Glomerular visceral epithelial cell (primary cell): ENCODE results near the gene ST7L.

Experiments
- DNase-seq: peaks from one replicate; pipeline ENCODE4 v3.0.0-alpha.2; 2016; ENCODE audit errors: extremely low spot score

The ST7L gene

GRCh38 chr1:112544751-112545150, 74.2 kb downstream of the ST7L start:
- DNase-seq = no peak

DNA sequence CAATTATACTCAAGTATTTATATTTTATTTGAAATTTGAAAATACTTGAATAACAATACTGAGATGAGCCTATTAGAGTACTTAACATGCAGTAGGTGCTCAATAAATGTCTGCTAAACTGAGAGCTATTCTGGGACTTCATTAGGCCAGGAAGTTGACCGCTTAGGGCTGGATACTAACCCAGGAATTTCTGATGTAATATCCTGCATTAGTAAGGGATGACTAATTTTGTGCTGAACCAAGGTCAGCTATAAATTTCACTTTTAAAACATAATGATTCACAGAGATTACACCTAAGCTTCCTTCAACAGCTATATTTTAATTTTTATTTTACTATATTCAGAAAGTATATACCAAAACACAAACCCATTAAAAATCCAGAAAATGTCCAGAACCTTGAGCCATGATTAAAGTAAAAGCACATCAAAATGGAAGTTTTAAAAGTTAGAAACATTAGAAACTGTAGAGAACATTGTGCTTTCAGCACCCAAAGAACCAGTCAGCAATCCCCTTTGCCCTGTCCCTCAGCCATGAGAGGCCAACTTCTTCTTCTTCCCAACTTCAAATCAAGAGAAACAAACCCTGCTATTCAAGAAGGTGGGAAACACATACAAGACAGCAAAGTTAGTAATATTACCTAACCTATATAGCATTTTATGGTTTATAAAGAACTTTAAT, 74.8 kb downstream of the ST7L start:
- DNase-seq = peak; percentile 89

- DNase-seq = no peak
Measured at GRCh38 chr1:112542206-112542973, 76.6 kb downstream of the ST7L start.

DNA sequence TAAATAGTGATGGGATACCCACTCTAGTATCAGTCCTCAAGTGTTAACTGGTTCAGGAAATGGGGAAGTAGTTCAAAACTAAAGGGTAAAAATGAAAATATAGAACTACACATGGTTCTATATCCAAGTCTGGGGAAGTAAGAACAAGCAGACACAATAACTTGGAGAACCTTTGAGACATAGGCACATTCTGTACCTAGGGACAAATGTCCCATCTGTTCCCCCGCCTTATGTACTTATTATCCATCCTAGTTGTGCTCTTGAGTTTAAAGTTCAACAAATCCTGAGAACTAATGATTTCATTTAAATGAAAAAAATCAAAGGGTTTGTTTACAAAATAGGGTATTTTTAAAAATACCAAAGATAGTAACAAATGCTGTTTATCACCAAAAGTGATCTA, 77.6 kb downstream of the ST7L start:
- DNase-seq = no peak

DNA sequence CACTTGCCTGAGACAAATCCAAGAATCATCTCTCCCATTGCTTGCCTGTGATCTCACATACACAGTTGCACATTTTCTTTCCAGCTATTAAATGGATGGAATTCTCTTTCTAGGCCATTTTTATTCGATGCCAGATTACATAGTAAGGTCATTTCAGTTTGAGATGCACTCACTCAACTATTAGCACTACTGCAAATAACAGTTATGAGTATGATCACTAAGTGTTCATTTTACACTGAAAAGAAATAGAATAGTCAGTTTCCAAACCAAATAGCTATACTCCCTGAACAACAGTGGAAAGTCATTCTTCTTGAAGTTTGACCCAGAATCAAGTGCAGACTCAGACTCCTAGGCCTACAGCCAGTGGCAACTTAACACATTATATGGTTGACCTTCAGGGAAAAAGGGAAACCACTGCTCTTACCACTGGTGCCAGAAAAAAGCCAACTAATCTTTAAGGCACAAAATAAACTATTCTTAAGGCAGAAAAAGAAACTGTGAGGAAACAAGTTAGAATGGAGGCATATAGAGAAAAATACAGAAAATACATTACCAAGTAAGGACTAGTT, 78.6 kb downstream of the ST7L start:
- DNase-seq = no peak

DNA sequence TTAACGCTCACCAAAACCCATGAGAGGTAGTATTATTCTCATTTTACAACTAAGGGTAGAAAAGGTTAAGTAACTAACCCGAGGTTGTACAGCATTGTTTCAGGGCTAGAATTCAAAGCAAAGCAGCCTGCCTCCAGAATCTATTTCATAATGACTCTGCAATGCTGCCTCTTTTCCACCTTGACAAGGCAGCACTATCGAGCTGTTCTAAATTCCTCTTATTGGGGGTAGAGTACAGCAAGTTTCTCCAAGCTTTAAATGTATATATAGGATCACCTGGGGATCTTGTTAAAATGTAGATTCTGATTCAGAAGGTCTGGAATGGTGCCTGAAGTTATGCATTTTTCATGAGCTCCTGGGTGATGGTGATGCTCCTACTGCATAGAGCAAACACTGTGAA, 80.1 kb downstream of the ST7L start:
- no peak for DNase-seq

DNA sequence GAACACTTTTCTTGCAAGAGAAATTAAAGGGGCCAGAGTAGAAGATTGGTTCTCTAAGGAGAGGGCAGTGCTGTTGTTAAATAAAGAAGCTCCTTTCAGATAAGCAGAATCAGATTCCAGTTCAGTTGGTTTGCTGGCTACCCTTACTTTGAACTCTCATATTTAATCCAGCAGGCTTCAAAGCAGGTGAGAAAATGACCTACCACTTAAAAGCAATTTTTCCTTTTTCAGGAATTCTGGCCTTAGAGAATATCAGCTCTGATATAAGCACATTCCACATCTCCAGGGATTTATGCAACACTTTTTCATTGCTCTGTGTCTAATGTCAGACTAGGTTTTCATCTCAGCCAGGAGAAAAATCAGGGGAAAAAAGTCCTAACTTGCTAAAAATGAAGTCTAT, 81.5 kb downstream of the ST7L start:
- no peak for DNase-seq

GRCh38 chr1:112536561-112536960, 82.4 kb downstream of the ST7L start:
- DNase-seq = no peak

DNA sequence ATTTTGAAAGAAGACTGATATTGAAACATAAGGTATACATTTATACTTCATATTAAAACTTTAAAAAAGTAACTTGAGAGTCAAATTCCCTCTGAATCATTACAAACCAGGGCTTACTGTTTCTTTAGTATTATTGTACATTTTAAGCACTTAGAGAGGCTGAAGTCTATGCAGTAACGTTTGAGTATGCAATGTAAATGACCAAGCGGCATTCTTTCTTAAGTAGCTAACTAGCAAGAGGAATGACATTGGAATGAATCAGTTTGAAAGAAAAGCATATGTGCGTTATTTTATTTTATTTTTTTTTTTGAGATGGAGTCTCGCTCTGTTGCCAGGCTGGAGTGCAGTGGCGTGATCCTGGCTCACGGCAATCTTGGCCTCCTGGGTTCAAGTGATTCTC, 85.9 kb downstream of the ST7L start:
- peak; percentile 62 for DNase-seq

- no peak for DNase-seq
Measured at GRCh38 chr1:112532064-112532463, 86.9 kb downstream of the ST7L start.

DNA sequence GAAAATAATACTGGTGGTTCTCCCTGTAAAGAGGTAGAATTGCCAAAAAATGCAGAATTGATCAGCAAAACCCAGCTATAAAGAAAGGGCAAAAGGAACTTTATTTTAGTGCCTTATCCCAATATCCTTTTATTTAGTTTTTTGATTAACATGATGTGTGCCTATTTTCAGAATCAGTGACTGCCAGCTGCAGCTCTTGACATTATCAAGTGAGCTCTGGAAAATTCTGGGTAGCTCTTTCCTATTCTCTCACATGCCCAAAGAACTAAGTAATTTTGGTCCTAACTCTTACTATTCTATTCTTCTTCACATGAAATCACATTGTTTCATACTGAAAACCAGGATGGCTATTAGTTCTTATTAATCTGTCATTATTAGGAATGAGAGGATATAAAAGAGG, 88.1 kb downstream of the ST7L start:
- DNase-seq = no peak

DNA sequence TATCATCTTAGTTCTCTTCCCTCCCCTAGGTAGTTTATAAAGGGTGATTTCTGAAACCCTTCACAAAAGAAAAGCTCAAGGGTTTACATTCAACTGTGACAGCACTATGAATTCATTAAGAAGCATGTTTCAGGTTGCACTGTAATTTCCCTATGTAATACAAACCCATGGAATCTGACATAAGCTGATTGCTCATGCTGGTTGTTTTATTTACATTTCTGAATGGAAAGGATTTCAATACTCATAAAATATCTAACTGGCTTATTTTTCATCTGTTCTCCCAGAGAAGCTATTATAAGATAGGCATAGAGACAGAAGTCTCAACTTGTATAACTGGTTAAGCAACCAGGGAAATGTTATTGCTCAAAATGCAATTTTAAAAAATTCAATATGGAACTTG, 89.6 kb downstream of the ST7L start:
- DNase-seq = no peak

- DNase-seq = no peak
Measured at GRCh38 chr1:112528076-112528475, 90.9 kb downstream of the ST7L start.

GRCh38 chr1:112527266-112528010, 91.5 kb downstream of the ST7L start:
- peak; percentile 90 for DNase-seq

DNA sequence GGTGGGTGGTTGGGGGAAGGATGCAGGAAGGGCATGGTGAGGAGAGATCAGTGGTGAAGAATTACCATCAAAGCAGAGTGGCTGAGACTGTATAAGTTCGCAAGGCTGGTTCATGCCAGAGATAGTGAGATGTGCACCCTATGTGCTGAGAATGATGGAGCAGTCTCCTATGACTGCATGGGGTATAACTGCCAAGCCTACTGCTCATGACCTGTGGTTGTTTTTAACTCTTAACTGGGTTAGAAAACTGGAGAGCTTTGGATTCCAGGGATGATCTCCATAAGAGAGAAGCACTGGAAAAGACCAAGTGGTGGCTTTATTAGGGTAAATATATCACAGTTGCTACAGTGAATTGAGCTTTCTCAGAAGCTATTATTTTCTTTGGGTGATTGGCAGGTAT, 94.0 kb downstream of the ST7L start:
- DNase-seq = peak; percentile 39

DNA sequence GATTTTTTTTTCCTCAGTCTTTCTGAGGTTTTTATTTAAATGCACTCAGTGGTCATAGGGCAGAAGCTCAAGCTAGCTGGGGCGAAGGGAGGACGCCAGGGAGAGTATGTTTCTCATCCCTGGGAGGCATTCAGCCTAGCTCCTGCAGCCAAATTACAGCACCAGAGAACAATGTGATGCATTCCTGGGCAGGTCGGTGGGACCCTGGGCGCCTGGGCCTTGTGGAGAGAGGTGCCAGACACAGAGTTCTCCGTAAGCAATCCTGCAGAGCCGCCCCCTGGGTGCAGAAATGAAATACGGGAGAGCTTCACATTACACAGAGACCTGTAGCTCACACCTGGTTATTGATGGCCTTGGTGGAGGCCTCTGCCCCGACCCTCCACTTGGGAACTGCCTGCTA, 94.7 kb downstream of the ST7L start:
- DNase-seq = peak; percentile 94

DNA sequence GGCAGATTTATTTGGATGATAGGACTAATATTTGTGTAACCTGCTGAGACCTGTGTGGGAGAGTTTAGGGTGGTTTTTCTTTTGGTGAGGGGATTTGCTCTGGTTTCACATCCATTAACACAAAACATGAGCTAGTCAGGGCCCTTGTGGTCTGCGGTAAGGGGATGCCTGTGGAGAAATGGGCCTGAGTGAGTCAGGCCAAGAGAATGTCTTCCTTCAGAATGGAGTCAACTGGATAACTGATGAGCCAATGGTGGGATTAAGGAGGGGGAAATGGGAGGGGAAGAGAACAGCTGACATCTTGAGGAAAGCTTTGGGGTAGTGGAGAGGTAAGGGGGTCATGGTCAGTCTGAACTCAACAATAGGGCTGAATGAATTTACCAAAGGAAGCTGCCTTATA, 96.3 kb downstream of the ST7L start:
- peak; percentile 95 for DNase-seq

GRCh38 chr1:112520166-112520565, 98.8 kb downstream of the ST7L start:
- no peak for DNase-seq

DNA sequence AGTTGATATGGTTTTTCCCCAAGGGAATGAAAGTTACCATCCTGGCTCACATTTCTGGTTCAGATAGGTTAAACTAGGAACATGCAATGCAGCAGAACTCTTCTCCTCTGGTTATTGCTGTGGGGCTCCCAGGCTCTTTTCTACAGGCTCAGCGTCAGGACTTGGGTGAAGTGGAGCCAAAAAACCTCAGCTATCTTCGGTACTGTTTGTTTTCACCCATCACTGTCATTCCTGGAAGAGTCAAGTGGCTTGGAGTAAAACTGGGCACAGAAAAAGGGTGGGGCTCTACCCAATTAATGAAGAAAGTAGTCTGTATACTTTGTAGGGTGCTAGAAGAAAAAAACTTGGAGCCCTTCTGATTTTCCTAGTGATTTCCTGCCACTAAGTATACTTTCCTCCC, 100.8 kb downstream of the ST7L start:
- DNase-seq = no peak

DNA sequence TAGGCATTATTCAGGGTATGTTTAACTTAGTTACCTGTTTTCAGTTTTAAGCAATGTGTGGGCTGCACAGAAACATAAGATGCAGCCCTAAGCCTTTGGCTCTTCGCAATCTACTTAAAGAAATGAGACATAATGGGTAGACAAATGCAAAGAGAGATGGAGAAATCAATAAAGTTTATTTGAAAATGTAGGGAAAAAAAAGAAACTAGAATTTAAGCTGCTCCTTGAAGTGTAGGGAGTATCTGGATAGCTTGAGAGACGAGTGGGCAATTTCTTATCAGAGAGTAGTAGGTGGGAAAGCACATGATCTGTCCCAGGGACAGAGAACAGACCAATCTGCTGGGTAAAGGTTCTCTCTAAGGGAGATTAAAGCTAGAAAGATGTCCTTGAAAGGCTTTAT, 101.3 kb downstream of the ST7L start:
- DNase-seq = no peak

DNA sequence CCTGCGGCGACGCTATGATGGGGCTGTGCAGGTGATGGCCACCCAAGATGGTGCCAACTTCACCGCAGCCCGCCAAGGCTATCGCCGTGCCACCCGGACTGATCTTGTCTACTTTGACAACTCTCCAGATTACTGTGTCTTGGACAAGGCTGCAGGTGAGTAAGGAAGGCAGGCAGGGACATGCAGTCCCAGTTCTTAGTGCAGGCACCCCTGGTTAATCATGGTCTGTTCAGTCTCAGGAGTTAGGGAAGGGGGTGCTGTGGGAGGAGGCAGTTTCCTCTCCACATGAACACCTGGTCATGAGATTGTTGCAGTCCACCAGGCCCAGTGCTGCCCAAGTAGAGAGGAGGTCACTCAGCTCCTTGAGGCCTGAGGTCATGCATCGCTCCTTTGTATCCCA, 101.7 kb downstream of the ST7L start:
- DNase-seq = no peak

GRCh38 chr1:112516141-112516540, 102.8 kb downstream of the ST7L start:
- no peak for DNase-seq
